Neuronal stem cell (in vitro differentiated cells): Measurements from ENCODE around the gene RYR2.

Source experiments
- DNase-seq: peaks from one replicate; pipeline ENCODE4 v3.0.0-alpha.2; 2013; ENCODE audit warnings: low spot score
- H2AFZ ChIP-seq: one replicate; pipeline ENCODE4 v1.6.1; 2013; ENCODE audit warnings: mild to moderate bottlenecking, low read length, inconsistent platforms
- H2AK5ac ChIP-seq: 2 replicates; pipeline ENCODE4 v1.6.1; 2013; ENCODE audit warnings: low read depth, mild to moderate bottlenecking, inconsistent platforms, low read length, moderate library complexity, mixed read lengths
- H2BK120ac ChIP-seq: 2 replicates; pipeline ENCODE4 v1.6.1; 2013; ENCODE audit warnings: low read depth, mild to moderate bottlenecking, inconsistent platforms, low read length, moderate library complexity, mixed read lengths
- H2BK12ac ChIP-seq: one replicate; pipeline ENCODE4 v1.6.1; 2013; ENCODE audit warnings: low read length, inconsistent platforms
- H2BK15ac ChIP-seq: 2 replicates; pipeline ENCODE4 v1.6.1; 2013; ENCODE audit warnings: mild to moderate bottlenecking, low read length, inconsistent platforms, mixed read lengths
- H2BK5ac ChIP-seq: one replicate; pipeline ENCODE4 v1.6.1; 2013; ENCODE audit warnings: inconsistent platforms, mild to moderate bottlenecking, low read length, moderate library complexity
- H3K14ac ChIP-seq: one replicate; pipeline ENCODE4 v1.6.1; 2013; ENCODE audit warnings: low read length, inconsistent platforms
- H3K18ac ChIP-seq: 2 replicates; pipeline ENCODE4 v1.6.1; 2013; ENCODE audit warnings: low read length, inconsistent platforms
- H3K23ac ChIP-seq: 2 replicates; pipeline ENCODE4 v1.6.1; 2013; ENCODE audit warnings: low read depth, mild to moderate bottlenecking, mixed read lengths, low read length, inconsistent platforms; ENCODE audit not compliant: poor library complexity
- H3K27ac ChIP-seq: replicated peaks from 3 replicates; pipeline ENCODE4 v1.5.1; 2013; ENCODE audit warnings: low read length, inconsistent platforms
- H3K27me3 ChIP-seq, 3 experiments: 2 replicates each; pipeline ENCODE4 v1.6.1; 2013; ENCODE audit warnings: low read length in 3 of 3, mild to moderate bottlenecking in 2 of 3, inconsistent platforms in 1 of 3, low read depth in 1 of 3, mixed read lengths in 1 of 3, moderate library complexity in 1 of 3; ENCODE audit not compliant: control insufficient read depth in 3 of 3, insufficient read depth in 3 of 3
- H3K36me3 ChIP-seq, 2 donors: replicated peaks in 1 of 2; 2 replicates each; pipeline ENCODE4 v1.6.1; 2013; ENCODE audit warnings: low read length in 2 of 2; ENCODE audit not compliant: control insufficient read depth in 2 of 2, insufficient read depth in 2 of 2
- H3K4ac ChIP-seq: 2 replicates; pipeline ENCODE4 v1.6.1; 2013; ENCODE audit warnings: inconsistent platforms, mild to moderate bottlenecking, low read length, moderate library complexity
- H3K4me1 ChIP-seq, 2 donors: 1 replicate in 1 of 2; 2 replicates in 1 of 2; pipeline ENCODE4 v1.6.1; 2013; ENCODE audit warnings: low read length in 2 of 2, low read depth in 1 of 2; ENCODE audit not compliant: control insufficient read depth in 2 of 2, insufficient read depth in 1 of 2
- H3K4me2 ChIP-seq: one replicate; pipeline ENCODE4 v1.6.1; 2013; ENCODE audit warnings: mild to moderate bottlenecking, low read length, inconsistent platforms; ENCODE audit not compliant: insufficient read depth, poor library complexity, severe bottlenecking
- H3K4me3 ChIP-seq, 2 donors: 2 replicates each; pipeline ENCODE4 v1.5.1; 2013; ENCODE audit warnings: low read length in 2 of 2, mild to moderate bottlenecking in 2 of 2, inconsistent platforms in 1 of 2, moderate library complexity in 1 of 2
- H3K79me1 ChIP-seq: one replicate; pipeline ENCODE4 v1.6.1; 2013; ENCODE audit warnings: low read depth, mild to moderate bottlenecking, inconsistent platforms, low read length, moderate library complexity
- H3K9ac ChIP-seq: one replicate; pipeline ENCODE4 v1.6.1; 2013; ENCODE audit warnings: mild to moderate bottlenecking, low read depth, low read length, inconsistent platforms; ENCODE audit not compliant: poor library complexity
- H3K9me3 ChIP-seq, 2 donors: replicated peaks in 1 of 2; 2 replicates each; pipeline versions ENCODE3 to v1.6.1; 2013; ENCODE audit warnings: low read length in 2 of 2, mild to moderate bottlenecking in 2 of 2, inconsistent platforms in 1 of 2, low read depth in 1 of 2, mixed read lengths in 1 of 2, moderate library complexity in 1 of 2; ENCODE audit not compliant: control insufficient read depth in 2 of 2, insufficient read depth in 1 of 2
- H4K8ac ChIP-seq: one replicate; pipeline ENCODE4 v1.6.1; 2013; ENCODE audit warnings: low read depth, mild to moderate bottlenecking, inconsistent platforms, low read length, moderate library complexity
- H4K91ac ChIP-seq: one replicate; pipeline ENCODE4 v1.6.1; 2013; ENCODE audit warnings: low read length, low read depth, mild to moderate bottlenecking, inconsistent platforms; ENCODE audit not compliant: poor library complexity
- WGBS, 2 donors: extraction: QIAGEN DNeasy Blood & Tissue Kit; methylation state at CpG; one replicate each; pipeline ENCODE4 v1.1.7; 2013; ENCODE audit warnings: missing lambda C conversion rate in 2 of 2, mixed read lengths in 1 of 2; ENCODE audit not compliant: insufficient read length in 2 of 2, insufficient replicate concordance in 1 of 2; ENCODE audit errors: extremely low coverage in 2 of 2; 5-methylcytosine and 5-hydroxymethylcytosine counted together

RYR2 gene

GRCh38 chr1:237164406-237165352 is 122.7 kb downstream of the RYR2 start:
- H3K4me3 ChIP-seq, result no peak overlapping the region
- H3K9ac ChIP-seq, result no peak overlapping the region
- DNase-seq, result no peak
- H2AFZ ChIP-seq, result no peak overlapping the region
- no peaks in the 10 kb centered on the region for H3K9me3 ChIP-seq
- H2AK5ac ChIP-seq, result no peak overlapping the region
- no peak overlapping the region for H2BK120ac ChIP-seq
- H2BK15ac ChIP-seq, result no peak overlapping the region
- no peaks in the 10 kb centered on the region for H3K79me1 ChIP-seq
- WGBS, 2 donors, result no CpG with 5 or more reads among the region's 8 CpGs
- H3K4ac ChIP-seq, result no peak overlapping the region
- no peak overlapping the region for H3K23ac ChIP-seq
- H3K14ac ChIP-seq, result no peak overlapping the region
- H3K27me3 ChIP-seq, result no peaks in the 10 kb centered on the region
- no peak overlapping the region for H4K8ac ChIP-seq
- H3K36me3 ChIP-seq, result no peaks in the 10 kb centered on the region
- peak overlapping the region; percentile 38 for H3K18ac ChIP-seq
- H3K4me2 ChIP-seq, result no peak overlapping the region
- H4K91ac ChIP-seq, result no peak overlapping the region
- H2BK12ac ChIP-seq, result no peak overlapping the region
- no peak overlapping the region for H3K27ac ChIP-seq
- H2BK5ac ChIP-seq, result no peak overlapping the region
- no peaks in the 10 kb centered on the region for H3K4me1 ChIP-seq

- Histone ChIP-seq H2AK5ac (no peak overlapping the region), H4K91ac (no peak overlapping the region), H3K14ac (no peak overlapping the region), H2BK12ac (no peak overlapping the region), H3K4me1 (no peaks in the 10 kb centered on the region), H2BK5ac (no peak overlapping the region), H3K79me1 (no peaks in the 10 kb centered on the region), H3K27ac (no peak overlapping the region), H3K9me3 (no peaks in the 10 kb centered on the region), H3K4me2 (no peak overlapping the region), H3K18ac (no peak overlapping the region), H3K23ac (no peak overlapping the region), H2BK120ac (no peak overlapping the region), H3K4me3 (no peak overlapping the region), H3K9ac (no peak overlapping the region), H3K36me3 (no peaks in the 10 kb centered on the region), H3K27me3 (no peaks in the 10 kb centered on the region), H3K4ac (no peak overlapping the region), H2AFZ (no peak overlapping the region), H2BK15ac (no peak overlapping the region), H4K8ac (no peak overlapping the region)
- no peak for DNase-seq
- WGBS, 2 donors, result no CpG with 5 or more reads among the region's 1 CpG
Measured at GRCh38 chr1:237166086-237166485, 124.1 kb downstream of the RYR2 start.

GRCh38 chr1:237166593-237167101 is 124.7 kb downstream of the RYR2 start:
- no peak overlapping the region for H2AFZ ChIP-seq
- no peak overlapping the region for H4K8ac ChIP-seq
- H3K27me3 ChIP-seq, result no peaks in the 10 kb centered on the region
- no peak overlapping the region for H3K4ac ChIP-seq
- no peaks in the 10 kb centered on the region for H3K79me1 ChIP-seq
- H3K18ac ChIP-seq, result no peak overlapping the region
- H3K4me2 ChIP-seq, result no peak overlapping the region
- no peak overlapping the region for H3K27ac ChIP-seq
- no peak overlapping the region for H3K4me3 ChIP-seq
- WGBS, 2 donors, result no CpG with 5 or more reads among the region's 4 CpGs
- H2BK5ac ChIP-seq, result no peak overlapping the region
- H2AK5ac ChIP-seq, result no peak overlapping the region
- no peak overlapping the region for H3K9ac ChIP-seq
- no peak overlapping the region for H2BK120ac ChIP-seq
- no peaks in the 10 kb centered on the region for H3K4me1 ChIP-seq
- no peaks in the 10 kb centered on the region for H3K9me3 ChIP-seq
- H3K23ac ChIP-seq, result no peak overlapping the region
- no peak for DNase-seq
- no peak overlapping the region for H3K14ac ChIP-seq
- no peaks in the 10 kb centered on the region for H3K36me3 ChIP-seq
- H4K91ac ChIP-seq, result no peak overlapping the region
- no peak overlapping the region for H2BK12ac ChIP-seq
- no peak overlapping the region for H2BK15ac ChIP-seq

DNA sequence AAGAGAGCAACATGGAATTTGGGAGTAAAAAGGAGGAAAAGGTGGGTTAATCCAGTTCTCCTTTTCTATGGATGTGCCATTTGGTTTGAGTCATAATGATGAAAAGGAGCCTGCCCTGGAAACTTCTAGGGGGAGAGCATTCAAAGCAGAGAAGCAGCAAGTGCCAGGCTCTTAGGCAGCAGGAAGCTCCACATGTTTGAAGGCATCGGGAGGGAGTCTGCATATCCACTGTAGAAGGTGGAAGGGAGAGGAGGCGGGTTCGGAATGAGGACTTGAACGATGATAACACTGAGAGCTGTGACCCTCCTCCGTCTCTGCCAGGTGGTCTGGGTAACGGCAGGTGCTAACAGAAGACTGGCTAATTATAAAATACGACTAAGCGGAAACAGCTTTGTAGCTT is 128.2 kb downstream of the RYR2 start:
- Histone ChIP-seq H3K79me1 (no peaks in the 10 kb centered on the region), H3K14ac (no peak overlapping the region), H3K9ac (no peak overlapping the region), H2AFZ (no peak overlapping the region), H3K4me2 (no peak overlapping the region), H2BK5ac (no peak overlapping the region), H3K4ac (no peak overlapping the region), H2BK15ac (no peak overlapping the region), H3K23ac (no peak overlapping the region), H3K18ac (peak overlapping the region; percentile 19), H3K36me3 (no peaks in the 10 kb centered on the region), H2AK5ac (no peak overlapping the region), H3K4me3 (no peak overlapping the region), H3K4me1 (no peaks in the 10 kb centered on the region), H2BK120ac (no peak overlapping the region), H3K9me3 (no peaks in the 10 kb centered on the region), H3K27ac (no peak overlapping the region), H4K8ac (no peak overlapping the region), H2BK12ac (no peak overlapping the region), H4K91ac (no peak overlapping the region), H3K27me3 (peaks cover 0 to 3% (median 0%) of the 10 kb centered on the region in 3 experiments)
- WGBS, 2 donors, result no CpG with 5 or more reads among the region's 8 CpGs
- DNase-seq, result no peak
